HS-5 (cell line): Measurements from ENCODE around the gene GCNT4.
"Not testable (repeated sequence)": the region's sequence is repeated elsewhere in the genome, so short reads cannot be mapped to it uniquely, and the experiment has no call there.

ENCODE experiments used
- DNase-seq: peaks from one replicate; pipeline ENCODE4 v3.0.0-alpha.2; 2012; ENCODE audit warnings: low read depth

The GCNT4 gene

DNA sequence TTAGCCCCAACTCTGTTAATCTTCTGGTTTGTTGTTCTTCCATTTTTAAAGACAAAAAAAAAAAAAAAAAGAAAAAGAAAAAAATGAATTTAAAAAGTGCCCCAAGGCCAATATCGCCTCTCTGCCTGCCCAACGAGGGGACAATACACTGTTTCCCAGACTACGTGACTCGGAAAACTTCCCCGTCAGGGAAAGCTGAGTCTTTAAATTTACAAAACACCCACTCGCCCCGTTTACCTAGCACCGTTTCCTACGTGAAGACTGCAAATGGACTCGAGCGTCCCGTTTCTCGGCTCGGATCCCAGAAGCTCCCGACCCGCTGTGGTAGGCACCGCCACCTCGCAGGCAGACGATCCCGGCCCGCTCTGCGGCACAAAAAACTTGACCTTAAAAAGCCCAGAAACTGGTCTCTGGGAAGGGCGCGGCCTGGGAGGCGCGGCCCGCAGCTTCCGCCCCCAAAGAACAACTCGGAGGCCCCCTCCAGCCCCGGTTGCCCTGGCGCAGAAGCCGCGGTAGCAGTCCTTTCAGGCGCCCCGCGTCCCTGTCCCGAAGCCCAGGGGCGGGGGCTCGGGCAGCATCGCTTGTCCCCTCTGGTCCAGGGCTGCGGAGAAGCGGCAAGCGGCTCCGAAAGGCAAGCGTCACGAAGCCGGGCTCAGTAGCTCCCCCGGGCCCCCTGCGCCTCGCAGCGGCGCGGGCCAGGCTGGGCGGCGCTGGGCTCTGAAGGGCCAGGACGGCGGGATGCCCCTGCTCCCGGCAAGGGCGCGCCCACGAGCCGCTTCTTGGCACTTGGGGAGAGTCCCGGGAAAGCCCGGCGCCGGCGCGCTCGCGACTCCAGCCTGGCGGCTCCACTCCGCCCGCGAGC is at the start of gene GCNT4:
Gene GCNT4 (minus strand): TSS at position 367 of the 862 bp plus-strand sequence. CDS start 22,521 bp downstream, outside the sequence.
- DNase-seq = no peak

GRCh38 chr5:75095956-75096355 is 43.6 kb upstream of the GCNT4 start:
- not testable (repeated sequence) for DNase-seq

GRCh38 chr5:75091597-75091996 is 39.2 kb upstream of the GCNT4 start:
- no peak for DNase-seq

GRCh38 chr5:75089662-75090061 is 37.3 kb upstream of the GCNT4 start:
- DNase-seq = no peak

- DNase-seq = no peak
Observed at GRCh38 chr5:75089137-75089536, 36.8 kb upstream of the GCNT4 start.

GRCh38 chr5:75088648-75089047 is 36.3 kb upstream of the GCNT4 start:
- no peak for DNase-seq

DNA sequence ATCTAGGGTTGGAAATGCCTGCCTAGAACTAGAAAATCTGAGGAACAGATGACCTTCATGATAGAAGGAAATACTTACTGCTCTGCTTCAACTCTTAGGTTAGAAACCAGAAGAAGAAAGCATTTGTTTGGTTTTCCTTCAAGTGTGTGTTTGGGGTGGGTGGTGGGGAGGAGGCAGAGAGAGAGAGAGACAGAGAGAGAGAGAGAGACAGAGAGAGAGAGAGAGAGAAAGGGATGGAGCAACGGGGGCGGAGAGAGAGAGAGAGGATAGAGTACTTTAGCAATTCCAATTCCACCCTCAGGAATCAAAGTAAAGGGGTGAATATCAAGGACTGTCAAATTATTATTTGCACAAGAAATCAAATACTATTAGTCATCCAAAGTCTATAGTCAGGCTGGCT is 29.2 kb upstream of the GCNT4 start:
- no peak for DNase-seq

- not testable (repeated sequence) for DNase-seq
Observed at GRCh38 chr5:75079346-75079745, 27.0 kb upstream of the GCNT4 start.

DNA sequence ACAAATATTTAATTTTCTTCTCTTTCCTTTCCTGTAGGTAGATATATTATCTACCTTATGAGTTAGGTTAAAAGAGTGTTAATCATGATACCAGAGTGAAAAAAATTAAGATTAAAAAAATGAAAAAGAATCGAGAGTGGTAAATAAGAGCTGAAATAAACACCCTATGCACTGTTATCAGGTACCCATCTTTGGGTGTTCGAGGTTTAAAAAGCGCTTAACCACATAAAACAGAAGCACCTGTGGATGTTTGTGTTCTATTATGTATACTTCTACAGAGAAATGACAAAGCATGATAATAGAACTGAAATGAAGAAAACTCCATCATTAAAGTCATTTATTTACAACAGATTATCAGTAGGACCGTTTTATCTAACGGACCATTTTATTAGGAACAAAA is 25.7 kb upstream of the GCNT4 start:
- DNase-seq = no peak

GRCh38 chr5:75072061-75072460 is 19.7 kb upstream of the GCNT4 start:
- no peak for DNase-seq

DNA sequence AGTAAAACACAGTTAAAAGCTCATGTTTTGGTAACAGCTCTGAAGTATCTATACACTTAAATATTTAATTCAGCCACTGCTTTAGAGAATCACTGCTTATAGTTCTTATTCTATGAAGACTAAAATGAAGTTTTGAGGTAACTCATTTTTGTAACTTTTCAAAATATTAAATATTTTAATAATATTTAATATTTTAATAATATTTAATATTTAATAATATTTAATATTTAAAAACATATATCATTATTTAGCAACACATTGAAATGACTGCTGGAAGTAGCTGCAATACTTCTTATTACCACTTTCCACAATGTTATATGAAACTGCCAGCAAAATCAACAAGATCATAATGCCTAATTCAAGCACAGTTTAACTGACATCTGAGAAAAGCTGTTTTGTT is 18.7 kb upstream of the GCNT4 start:
- no peak for DNase-seq

- no peak for DNase-seq
Observed at GRCh38 chr5:75067434-75067833, 15.1 kb upstream of the GCNT4 start.

DNA sequence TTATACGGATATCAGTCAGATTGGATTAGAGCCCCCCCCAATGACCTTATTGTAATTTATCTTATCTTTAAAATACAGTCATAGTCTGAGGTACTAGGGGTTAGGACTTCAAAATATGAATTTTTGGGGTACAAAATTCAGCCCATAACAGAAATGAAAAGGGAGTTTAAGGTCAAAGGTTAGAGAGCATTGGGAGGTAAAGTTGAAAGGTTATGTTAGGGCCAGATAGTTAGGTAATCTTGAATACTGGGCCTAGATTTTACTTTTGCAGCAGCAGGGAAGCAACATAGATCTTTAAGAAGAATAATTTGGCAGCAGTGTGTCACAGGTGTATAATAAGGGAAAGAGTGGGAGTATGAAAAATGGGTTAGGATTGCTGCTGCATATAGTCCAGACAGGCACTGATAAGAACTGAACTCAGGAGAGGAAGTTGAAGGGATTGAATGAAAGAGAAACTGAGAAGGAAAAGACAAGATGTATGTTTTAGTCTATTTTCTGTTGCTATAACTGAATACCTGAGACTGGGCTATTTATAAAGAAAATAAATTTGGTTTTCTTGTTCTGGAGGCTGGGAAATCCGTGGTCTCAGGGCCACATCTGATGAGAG is 10.7 kb upstream of the GCNT4 start:
- no peak for DNase-seq

GRCh38 chr5:75059912-75060545 is 7.7 kb upstream of the GCNT4 start:
- no peak for DNase-seq

DNA sequence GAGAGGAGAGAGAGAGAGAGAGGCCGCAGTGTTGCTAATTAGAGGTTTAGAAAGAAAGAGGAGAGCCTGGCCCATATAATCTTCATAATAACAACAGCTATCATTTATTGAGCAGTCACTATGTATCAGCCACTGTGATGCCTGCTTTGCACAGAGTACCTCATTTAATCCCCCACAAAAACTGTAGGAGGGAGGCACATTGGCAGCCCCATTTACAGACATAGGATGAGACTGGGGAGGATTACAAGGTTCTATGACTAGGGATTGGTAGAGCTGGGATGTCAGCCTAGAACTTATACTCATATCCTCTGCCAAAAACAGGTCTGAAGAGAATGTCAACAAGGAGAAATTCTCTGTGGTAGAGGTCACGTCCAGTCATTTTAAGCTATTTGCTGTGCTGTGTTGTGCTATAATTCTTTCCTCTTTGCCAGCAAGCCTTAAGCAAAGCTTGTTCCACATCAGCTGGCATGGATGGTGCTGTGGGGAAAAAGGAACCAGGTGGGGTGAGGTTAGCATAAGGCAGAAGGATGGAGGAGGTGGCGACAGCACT is 6.7 kb upstream of the GCNT4 start:
- DNase-seq = no peak

GRCh38 chr5:75057561-75057960 is 5.2 kb upstream of the GCNT4 start:
- DNase-seq = no peak

DNA sequence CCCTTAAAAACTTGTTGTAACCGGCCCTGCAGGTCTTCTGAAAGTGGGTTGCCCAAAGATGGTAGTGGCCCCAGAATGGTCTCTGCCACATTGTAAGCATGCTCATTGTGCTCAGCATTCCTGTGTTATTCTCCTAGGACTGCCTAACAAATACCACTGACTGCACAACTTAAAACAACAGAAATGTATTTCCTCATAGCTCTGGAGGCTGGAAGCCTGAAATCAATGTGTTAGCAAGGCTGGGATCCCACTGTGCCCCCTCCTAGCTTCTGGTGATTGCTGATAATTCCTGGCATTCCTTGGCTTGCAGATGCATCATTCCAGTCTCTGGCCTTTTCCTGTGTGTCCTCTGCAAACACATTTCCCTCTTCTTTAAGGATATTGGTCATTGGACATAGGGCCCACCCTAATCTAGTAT is 3.4 kb upstream of the GCNT4 start:
- no peak for DNase-seq

- no peak for DNase-seq
Observed at GRCh38 chr5:75054134-75054930, 2.0 kb upstream of the GCNT4 start.

GRCh38 chr5:75053304-75054133 is 1.2 kb upstream of the GCNT4 start:
- no peak for DNase-seq

DNA sequence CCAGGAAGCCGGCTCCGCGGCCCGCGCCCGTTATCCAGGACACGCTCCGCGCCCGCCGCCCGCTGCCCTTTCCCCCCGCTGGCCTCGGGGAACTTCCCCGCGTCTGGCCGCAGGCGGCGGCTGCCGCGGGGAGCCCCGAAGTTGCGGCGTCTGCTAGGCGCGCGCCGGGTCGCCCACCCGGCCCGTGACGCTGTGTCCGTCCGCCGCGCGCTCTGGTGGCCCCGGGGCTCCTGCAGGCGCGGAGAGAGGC is 621 bp upstream of the GCNT4 start:
- DNase-seq = no peak

DNA sequence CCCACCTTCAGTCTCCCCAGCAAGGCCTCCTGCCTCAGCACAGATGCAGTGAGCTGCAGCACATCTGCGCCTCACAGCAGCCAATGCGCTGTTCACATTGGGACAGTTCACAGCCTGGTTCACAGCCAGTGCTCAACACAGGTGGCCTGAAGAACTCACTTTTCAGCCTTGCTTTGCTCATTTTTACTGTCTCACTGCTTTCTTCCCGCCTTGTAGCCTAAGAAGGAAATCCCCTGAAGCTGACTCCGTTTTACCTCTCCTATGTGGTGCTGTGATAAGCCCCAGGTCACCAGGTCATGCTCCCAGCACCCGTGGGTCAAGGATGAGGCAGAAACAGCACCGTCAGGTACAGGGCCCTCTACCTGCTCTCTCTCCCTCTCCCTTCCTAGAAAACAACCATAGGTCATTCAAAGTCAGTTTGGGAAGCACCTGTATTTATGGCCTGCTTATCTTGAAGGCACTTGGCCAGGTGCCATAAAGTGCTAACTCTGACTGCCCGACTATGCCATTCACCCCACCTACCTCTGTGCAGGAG is 1.1 kb downstream of the GCNT4 start:
- DNase-seq = no peak
